OCI-LY3 (cell line): ENCODE data around the gene HIVEP2.

Experiments
- CTCF ChIP-seq: fragments of 200-600, 300-600 bp; sonication (generic); IDR thresholded peaks from 2 replicates; pipeline ENCODE4 v1.5.1; 2014; ENCODE audit warnings: antibody characterized with exemption, low read length, low read depth
- EZH2phosphoT487 ChIP-seq: fragments of 200-600 bp; shearing (Covaris generic); IDR thresholded peaks from 2 replicates; pipeline ENCODE4 v1.6.1; 2018; ENCODE audit warnings: antibody characterized with exemption, mixed run types, low read depth

DNA sequence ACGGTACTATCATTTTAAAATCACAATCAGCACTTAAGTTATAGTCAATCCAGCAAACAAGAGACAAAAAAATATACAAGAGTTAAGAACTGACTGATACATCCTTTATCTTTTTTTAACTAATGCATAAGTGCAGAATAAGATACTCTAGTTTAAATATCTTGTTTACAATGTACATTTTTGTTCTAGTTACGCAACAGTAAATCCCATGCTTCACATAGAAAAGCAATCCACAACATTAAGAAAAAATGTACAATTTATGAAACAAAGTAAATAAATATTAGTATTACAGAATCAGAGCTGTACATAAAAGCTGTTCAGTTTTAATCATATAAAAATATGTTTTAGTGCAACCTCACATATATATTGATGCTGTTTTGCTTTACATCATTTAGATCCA is 192.6 kb downstream of the HIVEP2 start:
- TF ChIP-seq CTCF (no peak), EZH2phosphoT487 (no peak)
